ENCODE data around the gene ATP10A. TPM values are rescaled to one million over a fixed set of nuclear protein-coding genes. Genes with fewer than 3 reads are reported as not detected.

ATP10A gene
- total and polyA plus RNA-seq, 2 of the 8 experiments (the other 6 are each of a cell fraction or from before 2014, with no cell fraction given), result 2.0 to 2.8 TPM

GRCh38 chr15:25733856-25734679 lies 129.1 kb downstream of the ATP10A start:
- Histone ChIP-seq H4K5ac (ENCODE audit: insufficient read length, low read depth, low read length) (no peak overlapping the region), H3K27me3 (replicated peaks in 1 of 4; ENCODE audit: control insufficient read depth in 3 of 4, extremely low read depth in 1 of 4, insufficient read depth in 3 of 4, low read length in 3 of 4) (no peaks in the 10 kb centered on the region), H3K23ac (ENCODE audit: insufficient read length) (no peak overlapping the region), H3K79me1 (ENCODE audit: low read depth, low read length) (no peaks in the 10 kb centered on the region), H3K23me2 (ENCODE audit: low read depth, low read length) (no peaks in the 10 kb centered on the region), H2AFZ (ENCODE audit: low read length) (no peak overlapping the region), H3K4me3 (ENCODE audit: extremely low read depth in 1 of 4, insufficient read depth in 2 of 4, low read depth in 3 of 4, low read length in 4 of 4) (no peak overlapping the region), H3K9me3 (ENCODE audit: insufficient read depth in 2 of 2, low read depth in 1 of 2, low read length in 1 of 2) (no peaks in the 10 kb centered on the region; a peak in 1 of 4 replicates), H3K9ac (replicated peaks in 1 of 4; ENCODE audit: extremely low read depth in 1 of 4, low read depth in 3 of 4, low read length in 3 of 4) (no peak overlapping the region), H3K4ac (replicated peaks; ENCODE audit: insufficient read length, low read depth, low read length) (no peak overlapping the region), H3K79me2 (ENCODE audit: control insufficient read depth in 1 of 2, insufficient read depth in 2 of 2, low read length in 2 of 2) (no peaks in the 10 kb centered on the region), H2BK15ac (ENCODE audit: low read length) (no peak overlapping the region), H3K18ac (ENCODE audit: extremely low read depth, low read length) (no peak overlapping the region), H3K56ac (replicated peaks; ENCODE audit: insufficient read length, low read depth, low read length) (no peak overlapping the region), H3K4me2 (ENCODE audit: insufficient read depth in 1 of 2, low read depth in 2 of 2, low read length in 2 of 2) (no peak overlapping the region), H2AK5ac (ENCODE audit: low read depth, low read length) (no peak overlapping the region), H4K20me1 (replicated peaks in 1 of 2; ENCODE audit: control insufficient read depth in 1 of 2, insufficient read depth in 2 of 2, low read length in 2 of 2) (no peaks in the 10 kb centered on the region), H4K8ac (ENCODE audit: extremely low read depth, insufficient read depth, low read length) (no peak overlapping the region), H3K27ac (ENCODE audit: low read depth, low read length) (no peak overlapping the region), H2BK120ac (replicated peaks; ENCODE audit: low read depth, low read length) (no peak overlapping the region), H2BK12ac (ENCODE audit: low read depth, low read length) (no peak overlapping the region), H3K4me1 (replicated peaks in 1 of 4; ENCODE audit: control insufficient read depth in 3 of 4, insufficient read depth in 4 of 4, low read length in 3 of 4) (no peaks in the 10 kb centered on the region), H2BK5ac (ENCODE audit: low read depth, low read length) (no peak overlapping the region), H4K91ac (replicated peaks; ENCODE audit: insufficient read length, low read length) (no peak overlapping the region), H2BK20ac (ENCODE audit: low read length) (no peak overlapping the region), H3K36me3 (ENCODE audit: control insufficient read depth in 2 of 4, insufficient read depth in 4 of 4, low read length in 3 of 4) (no peaks in the 10 kb centered on the region), H3K14ac (ENCODE audit: insufficient read length) (no peak overlapping the region)
- 84% methylated on average over 22 of the region's 22 CpGs; no CpG with 5 or more reads in 1 of the 2 experiments for WGBS, 2 experiments (ENCODE audit: extremely low coverage in 1 of 2, insufficient coverage in 1 of 2, insufficient read length in 1 of 2, insufficient replicate concordance in 2 of 2, low coverage in 1 of 2, low lambda C conversion rate in 2 of 2, missing lambda C conversion rate in 1 of 2)
- no peak for FAIRE-seq
- ChIA-PET POLR2A (ENCODE audit: partially characterized antibody) (no interaction called here), CTCF (ENCODE audit: partially characterized antibody) (no interaction called here)
- DNase-seq (ENCODE audit: low read depth in 1 of 2, low spot score in 2 of 2), result no peak
- TF ChIP-seq CHD2 (IDR thresholded peaks at IDR 0.05; ENCODE audit: low read length), result no peak
- no peak for TF ChIP-seq FOSL1 (IDR thresholded peaks at IDR 0.05; ENCODE audit: insufficient read depth, low read depth, low read length)
- no peak for TF ChIP-seq RNF2 (IDR thresholded peaks at IDR 0.05; ENCODE audit: borderline replicate concordance, low read depth, low read length, missing control alignments, poor library complexity, severe bottlenecking)
- TF ChIP-seq CEBPB (IDR thresholded peaks at IDR 0.05; ENCODE audit: low read depth, low read length), result no peak
- TF ChIP-seq CTBP2 (IDR thresholded peaks at IDR 0.05; ENCODE audit: borderline replicate concordance, insufficient read depth, insufficient read length, low read length), result no peak
- TF ChIP-seq, protein P1, sequence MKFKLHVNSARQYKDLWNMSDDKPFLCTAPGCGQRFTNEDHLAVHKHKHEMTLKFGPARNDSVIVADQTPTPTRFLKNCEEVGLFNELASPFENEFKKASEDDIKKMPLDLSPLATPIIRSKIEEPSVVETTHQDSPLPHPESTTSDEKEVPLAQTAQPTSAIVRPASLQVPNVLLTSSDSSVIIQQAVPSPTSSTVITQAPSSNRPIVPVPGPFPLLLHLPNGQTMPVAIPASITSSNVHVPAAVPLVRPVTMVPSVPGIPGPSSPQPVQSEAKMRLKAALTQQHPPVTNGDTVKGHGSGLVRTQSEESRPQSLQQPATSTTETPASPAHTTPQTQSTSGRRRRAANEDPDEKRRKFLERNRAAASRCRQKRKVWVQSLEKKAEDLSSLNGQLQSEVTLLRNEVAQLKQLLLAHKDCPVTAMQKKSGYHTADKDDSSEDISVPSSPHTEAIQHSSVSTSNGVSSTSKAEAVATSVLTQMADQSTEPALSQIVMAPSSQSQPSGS (IDR thresholded peaks at IDR 0.05; ENCODE audit: low read length), result no peak
- TF ChIP-seq EP300 (IDR thresholded peaks at IDR 0.05; ENCODE audit: borderline replicate concordance in 1 of 2, low read depth in 2 of 2, low read length in 2 of 2), result no peak
- TF ChIP-seq, protein P2, sequence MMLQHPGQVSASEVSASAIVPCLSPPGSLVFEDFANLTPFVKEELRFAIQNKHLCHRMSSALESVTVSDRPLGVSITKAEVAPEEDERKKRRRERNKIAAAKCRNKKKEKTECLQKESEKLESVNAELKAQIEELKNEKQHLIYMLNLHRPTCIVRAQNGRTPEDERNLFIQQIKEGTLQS (IDR thresholded peaks at IDR 0.05; ENCODE audit: insufficient read depth, low read depth, low read length), result no peak
- no peak for TF ChIP-seq TAF1 (IDR thresholded peaks at IDR 0.05; ENCODE audit: low read depth, low read length)

All from H1 (cell line).